Islet of Langerhans (tissue), 1 donor: ENCODE data around the gene CD300H.

Experiments
- FAIRE-seq: peaks from one replicate; lab custom pipeline; 2011; peaks lifted over from hg19 to GRCh38; lab: Jason Lieb, UNC

Gene CD300H

DNA sequence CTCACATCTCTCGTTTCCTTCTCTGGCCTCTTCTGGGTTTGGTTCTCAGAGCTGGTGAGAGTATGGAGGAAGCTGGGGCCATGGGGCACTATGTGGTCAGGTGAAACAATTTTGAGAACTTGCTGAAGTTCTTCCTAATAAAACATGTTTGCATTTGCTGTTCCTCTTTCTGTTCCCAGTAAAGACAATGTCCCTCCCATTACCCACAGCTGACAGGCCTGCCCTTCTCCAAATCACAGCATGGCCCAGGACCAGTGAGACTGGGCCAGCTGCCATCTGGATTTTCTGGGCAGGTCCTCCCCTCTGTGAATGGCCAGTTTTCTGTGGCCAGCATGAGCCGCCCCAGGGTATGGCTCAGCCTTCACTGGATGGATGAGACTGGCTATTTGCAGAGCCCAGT, at the start of gene CD300H:
Gene CD300H (minus strand): TSS at position 113 of the 400 bp plus-strand sequence.
- no peak for FAIRE-seq

DNA sequence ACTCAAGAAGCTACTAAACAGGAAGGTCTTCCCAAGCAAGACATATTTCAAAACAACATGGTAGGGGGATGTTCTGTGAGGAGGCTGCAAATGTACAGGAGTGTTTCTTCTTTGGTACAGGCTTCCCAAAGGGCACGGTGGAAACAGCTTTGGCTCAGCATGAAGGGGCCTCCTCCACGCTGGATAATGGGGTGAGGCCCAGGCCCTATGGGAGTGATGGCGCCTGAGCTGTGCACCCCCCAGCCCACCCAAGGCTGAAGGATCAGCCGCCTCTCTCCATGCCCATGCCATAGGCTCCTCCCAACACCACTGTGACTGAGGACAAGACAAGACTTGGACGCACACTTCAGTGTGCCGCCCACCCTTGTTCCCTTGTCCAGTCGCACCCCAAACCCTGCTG, 49.4 kb upstream of the CD300H start:
- FAIRE-seq = no peak

DNA sequence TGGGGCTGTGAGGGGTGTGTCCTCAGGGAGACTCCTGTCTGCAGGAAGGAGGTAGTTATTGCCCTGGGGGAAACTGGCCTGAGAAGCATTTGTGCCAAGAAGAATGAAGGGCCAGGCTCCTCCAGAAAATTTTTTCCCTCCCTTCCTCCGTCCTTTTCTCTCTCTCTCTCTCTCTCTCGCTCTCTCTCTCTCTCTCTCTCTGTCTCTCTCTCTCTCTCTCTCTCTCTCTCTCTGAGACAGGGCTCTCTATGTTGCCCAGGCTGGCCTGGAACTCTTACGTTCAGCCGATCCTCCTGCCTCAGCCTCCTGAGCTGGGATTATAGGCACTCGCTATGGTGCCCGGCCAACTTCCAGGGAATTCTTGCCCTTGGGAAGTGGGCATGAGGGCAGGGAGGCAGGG, 44.7 kb upstream of the CD300H start:
- no peak for FAIRE-seq

DNA sequence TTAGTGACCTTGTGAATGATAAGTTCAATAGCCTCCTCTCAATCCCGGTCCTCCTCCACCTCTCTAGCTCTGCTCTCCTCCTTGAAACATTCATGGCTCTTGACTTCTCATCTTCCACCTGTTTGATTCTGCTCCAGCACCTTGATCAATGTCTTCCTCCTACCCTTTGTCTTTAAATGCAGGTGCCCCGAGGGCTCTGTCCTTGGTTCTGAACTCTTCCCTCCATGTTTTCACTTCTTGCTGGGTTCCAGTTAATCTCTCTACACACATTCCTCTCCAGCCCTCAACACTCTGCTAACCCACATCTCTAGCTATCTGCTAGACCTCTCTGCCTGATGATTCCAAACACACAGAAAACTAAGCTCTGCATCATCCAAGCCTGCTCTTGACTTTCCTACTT, 42.8 kb upstream of the CD300H start:
- no peak for FAIRE-seq

DNA sequence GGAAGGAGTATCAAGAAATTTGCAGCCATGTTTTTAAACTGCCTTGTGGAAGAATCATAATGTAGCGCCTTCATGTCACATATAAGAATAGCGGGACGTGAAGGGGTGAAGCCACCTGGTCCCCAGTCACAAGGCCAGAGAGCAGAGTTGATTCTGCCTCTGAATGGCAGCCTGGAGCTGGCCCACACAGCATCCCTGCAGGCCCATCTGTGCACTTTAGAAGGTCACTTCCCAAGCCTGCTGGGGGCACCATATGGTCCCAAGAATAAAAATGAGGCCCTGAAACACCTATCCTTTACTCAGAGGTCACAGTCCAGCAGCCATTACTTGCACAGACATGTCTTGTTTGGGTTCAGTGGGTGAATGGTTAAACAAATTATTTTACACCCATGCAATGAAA, 41.2 kb upstream of the CD300H start:
- FAIRE-seq = no peak

DNA sequence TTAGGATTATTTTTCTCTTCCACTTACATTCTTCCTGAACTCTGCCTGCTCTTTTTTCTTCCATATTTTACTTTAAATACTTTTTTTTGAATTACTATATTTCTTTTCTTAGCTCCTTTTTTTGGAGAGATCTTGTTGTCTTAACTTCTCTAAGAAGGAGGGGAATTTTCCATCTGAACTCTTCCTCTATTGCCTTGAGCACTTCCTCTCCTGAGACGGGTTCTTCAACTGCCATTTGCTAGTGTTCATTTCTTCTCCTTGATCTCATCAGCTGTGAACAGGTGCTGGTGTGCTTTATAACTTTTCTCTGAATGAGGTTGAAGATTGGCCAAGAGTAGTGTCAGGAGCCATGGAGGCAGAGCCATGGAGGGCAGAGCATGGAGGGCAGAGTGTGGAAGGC, 39.9 kb upstream of the CD300H start:
- no peak for FAIRE-seq

DNA sequence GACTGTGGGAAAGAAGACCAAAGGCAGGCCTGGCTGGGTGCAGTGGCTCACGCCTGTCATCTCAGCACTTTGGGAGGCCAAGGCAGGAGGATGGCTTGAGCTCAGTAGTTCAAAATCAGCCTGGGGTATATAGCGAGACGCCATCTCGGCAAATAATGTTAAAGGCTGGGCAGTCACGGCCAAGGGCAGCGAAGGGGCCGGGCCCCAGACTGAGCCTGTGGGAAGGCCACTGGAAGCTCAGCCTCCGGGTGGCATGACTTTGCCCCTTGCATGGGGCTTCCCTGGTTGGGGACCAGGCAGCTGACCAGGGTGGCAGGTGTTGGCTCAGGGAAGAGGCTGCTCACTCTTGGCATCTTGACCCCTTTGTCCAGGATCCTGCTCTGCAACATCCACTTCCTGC, 38.7 kb upstream of the CD300H start:
- FAIRE-seq = no peak

DNA sequence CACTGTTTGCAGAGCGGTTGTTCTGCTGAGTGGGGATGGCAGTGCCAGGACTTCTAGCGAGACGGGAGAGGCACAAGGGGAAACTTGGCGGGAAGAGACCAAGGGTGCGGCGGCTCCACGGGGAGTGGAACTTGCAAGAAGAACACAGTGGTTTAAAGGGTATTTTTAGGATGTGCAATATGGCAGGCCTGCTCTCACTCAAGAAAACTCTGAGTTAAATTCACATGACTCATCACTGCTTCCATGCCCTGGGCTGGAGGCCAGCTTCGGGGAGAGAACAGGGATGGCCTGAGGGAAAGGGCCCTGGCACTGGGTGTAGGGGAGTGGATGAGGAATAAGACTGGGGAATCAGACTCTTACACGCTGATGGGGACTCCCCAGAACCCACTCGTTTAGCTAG, 38.1 kb upstream of the CD300H start:
- no peak for FAIRE-seq

DNA sequence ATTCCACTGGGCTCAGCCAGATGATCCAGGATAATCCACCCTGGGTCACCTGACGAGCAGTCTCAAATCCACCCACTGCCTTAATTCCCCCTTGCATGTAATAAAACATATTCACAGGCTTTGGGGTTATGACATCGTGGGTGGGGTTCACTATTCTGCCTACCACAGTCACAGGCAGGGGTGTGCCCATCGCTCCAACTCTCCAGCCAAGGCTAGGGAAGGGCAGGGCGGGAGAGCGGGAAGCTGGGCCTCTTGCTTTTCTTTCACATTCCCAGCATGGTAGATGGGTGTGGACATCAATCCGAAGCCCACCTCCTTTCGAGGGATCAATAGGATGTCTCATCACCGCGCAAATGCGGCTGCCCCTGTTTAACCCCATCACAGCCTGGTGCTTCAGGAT, 37.5 kb upstream of the CD300H start:
- no peak for FAIRE-seq

DNA sequence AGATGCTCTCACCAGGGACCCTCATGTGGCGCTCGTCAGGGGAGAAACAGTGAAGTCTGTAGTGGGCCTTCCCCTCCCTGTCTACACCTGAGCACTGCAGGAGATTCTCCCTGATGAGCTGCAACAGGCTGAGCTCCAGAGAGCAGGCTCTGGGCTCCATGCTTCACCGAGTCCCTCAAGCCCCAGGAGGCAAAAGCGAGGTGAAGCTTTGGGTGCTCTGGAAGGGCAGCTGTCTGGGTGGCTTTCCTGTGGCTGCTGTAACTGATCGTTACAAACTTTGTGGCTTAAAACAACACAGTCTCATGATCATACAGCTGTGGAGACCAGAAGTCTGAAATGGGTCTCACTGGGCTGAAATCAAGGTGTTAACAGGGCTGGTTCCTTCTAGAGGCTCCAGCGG, 36.9 kb upstream of the CD300H start:
- no peak for FAIRE-seq

DNA sequence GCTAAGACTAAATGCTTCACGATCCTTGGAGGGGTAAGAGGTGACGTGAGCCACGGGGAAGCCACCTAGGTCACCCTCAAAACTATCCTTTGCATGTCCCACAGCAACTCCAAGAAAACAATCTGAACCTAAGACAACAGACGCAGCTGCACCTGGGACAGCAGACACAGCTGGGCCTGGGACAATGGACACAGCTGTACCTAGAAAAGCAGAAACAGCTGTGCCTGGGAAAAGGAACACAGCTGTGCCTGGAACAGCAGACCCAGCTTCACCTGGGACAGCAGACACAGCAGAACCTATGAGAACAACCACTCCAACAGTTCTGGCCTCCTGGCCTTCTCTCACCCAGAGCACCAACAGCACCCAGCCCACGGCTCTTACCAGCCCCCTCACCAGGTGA, 36.4 kb upstream of the CD300H start:
- FAIRE-seq = no peak

DNA sequence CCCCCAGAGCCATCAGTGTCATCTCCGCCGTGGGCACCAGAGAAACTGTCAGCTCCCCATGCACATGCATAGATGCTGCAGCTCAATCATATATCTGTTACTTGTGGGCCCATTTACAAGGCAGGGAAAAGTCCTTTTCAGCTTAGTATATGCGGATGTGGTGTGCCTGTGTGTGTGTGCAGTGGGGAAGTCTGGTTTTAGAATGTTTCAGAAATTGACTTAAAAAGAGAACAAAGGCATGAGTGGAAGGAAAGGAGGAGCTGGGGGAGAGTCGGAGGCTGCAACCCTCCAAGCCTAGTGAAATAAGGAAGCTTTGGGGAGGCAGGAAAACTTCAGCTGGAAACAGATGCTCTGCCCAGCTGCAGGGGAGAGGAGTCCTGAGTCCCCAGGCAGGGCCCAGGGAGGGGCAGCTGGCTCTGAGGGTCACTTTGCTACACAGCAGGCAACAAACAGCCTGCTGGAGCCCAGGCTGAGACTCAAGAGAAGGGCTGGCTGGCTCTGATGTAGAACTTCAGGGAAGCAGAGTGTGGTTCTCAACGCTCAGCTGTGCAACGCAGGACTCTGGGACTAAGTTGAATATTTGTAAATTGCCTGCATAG, 35.8 kb upstream of the CD300H start:
- FAIRE-seq = no peak

DNA sequence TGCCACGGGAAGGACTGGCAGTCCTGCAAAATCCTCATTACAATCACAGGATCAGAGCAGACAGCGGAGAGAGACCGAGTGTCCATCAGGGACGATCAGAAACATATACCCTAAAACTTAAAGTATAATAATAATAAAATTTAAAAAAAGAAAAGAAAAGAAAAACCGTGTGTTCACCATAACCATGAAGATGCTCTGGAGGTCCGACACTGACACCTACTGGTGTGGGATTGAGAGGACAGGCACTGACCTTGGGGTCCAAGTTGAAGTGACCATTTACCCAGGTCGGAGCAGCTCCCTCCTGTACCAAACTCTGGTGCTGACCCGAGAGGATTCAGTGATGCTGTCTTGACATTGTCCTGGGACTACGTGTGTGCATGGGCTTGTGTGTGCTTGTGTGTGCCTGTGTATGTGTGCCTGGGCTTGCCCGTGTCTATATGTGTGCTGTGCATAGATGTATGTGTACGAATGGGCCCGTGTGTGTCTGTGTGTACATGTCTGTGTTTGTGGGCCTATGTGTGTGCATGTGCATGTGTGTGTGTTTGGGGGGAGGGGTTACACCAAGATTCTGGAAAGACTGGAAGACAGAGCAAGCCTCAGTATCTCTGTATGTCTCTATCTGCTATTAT, 34.7 kb upstream of the CD300H start:
- FAIRE-seq = no peak

DNA sequence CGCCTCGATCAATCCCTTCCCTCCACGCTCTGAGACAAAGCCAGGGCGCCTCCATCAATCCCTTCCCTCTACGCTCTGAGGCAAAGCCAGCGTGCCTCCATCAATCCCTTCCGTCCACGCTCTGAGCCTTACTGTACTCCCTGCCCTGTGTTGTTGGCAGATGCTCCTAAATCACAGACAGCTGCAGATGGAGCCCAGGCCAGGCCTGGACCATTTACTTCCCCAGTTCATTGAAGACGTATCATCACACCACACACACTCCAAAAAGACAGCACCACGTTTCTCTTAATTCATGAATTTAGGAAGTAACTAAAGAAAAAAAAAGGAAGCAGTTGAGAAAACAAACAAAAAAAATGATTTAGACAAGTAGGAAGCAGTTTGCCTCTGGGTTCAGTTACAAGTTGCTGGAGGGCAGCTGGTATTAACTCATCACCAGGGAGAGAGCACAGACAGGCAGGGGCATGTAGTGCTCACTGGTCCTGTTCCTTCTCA, 32.2 kb upstream of the CD300H start:
- no peak for FAIRE-seq

DNA sequence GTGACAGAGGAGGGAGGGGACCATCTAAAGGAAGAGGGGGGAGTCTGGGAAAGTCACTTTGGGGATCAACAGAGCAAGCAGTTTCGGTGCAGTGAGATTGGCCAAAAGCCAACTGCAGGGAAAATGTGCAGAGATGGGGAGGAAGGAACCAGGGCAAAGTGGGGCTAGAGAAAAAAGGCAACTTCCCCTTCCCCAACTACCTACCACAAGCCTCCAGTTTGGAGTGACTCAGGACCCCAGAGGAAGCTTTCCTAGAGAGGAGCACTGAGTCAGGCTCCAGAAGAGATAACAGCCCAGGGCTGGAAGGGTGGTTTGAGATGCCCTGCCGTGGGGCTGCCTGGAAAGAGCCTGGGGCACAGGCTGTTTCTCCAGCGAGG, 31.7 kb upstream of the CD300H start:
- FAIRE-seq = no peak

DNA sequence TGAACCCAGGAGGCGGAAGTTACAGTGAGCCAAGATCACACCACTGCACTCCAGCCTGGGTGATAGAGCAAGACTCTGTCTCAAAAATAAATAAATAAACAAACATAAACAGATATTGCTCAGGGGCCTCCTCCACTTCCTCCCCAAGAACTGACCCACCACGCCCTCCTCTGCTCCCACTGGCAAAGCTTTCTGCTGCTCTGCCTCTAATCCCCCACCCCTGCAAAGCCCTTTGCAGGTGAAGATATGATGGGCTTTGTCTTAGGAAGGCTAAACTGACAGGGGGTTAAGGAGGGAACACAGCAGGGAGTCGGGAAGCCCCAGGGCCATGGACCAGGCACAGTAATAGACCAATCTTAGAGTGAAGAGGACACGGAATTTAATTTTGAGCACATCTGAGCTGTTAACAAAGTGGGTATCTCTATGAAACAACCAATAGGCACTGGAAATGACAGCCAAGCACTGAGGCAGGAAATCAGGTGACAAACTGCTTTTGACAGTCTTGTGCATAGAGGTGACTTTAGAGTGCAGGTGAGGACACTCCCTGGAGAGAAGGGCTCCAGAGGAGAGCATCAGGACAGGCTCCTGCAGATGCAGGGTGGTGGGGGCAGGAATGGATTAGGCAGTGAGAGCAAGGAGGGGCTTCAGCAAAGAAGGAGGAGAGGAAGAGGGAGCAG, 31.2 kb upstream of the CD300H start:
- FAIRE-seq = no peak

DNA sequence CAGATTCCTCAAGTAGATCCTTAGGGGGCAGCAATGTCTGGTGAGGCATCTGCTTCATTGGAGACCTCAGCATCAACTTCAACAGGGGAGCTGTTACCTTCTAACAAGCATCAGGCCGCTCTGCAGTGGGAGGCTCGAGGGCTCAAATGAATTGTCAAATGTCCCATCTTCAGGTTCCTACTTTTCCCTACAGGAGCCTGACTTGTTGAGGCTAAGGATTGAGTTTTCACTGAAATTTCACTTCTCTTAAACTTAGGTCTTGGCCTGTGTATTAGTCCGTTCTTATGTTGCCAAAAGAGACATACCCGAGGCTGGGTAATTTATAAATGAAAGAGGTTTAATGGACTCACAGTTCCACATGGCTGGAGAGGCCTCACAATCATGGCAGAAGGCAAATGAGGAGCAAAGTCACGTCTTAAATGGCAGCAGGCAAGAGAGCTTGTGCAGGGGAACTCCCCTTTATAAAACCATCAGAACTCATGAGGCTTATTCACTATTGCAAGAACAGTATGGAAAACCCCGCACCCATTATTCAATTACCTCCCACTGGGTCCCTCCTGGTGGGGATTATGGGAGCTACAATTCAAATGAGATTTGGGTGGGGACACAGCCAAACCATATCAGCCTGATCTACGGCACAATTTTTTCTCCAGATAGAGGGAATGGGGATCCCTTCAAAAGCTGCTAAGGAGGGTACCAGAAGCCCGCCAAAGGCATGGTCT, 29.9 kb upstream of the CD300H start:
- FAIRE-seq = no peak

DNA sequence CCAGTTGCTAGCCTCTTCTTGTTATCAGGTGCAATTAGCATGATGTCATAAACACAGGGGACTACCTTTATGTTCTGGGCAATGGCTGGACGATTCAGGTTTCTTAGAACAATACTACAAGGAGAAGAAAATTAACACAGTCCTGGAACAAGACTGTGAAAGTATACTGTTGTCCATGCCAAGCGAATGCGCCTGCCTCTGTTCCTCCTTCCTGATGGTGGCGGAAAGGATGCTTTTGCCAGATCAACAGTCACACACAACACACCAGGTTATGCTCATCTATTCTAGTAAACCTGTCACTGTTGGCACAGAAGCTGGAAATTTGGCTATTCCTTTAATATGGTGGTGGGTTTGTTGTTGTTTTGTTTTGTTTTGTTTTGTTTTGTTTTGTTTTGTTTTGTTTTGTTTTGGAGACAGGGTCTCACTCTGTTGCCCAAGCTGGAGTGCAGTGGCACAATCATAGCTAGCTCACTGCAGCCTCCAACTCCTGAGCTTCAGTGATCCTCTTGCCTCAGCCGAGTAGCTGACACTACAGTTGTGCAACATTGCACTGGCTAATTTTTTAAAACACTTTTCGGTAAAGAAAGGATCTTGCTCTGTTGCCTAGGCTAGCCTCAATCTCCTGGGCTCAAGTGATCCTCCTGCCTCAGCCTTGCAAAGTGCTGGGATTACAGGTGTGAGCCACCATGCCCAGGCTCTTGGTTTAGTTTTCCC, 27.9 kb upstream of the CD300H start:
- no peak for FAIRE-seq

DNA sequence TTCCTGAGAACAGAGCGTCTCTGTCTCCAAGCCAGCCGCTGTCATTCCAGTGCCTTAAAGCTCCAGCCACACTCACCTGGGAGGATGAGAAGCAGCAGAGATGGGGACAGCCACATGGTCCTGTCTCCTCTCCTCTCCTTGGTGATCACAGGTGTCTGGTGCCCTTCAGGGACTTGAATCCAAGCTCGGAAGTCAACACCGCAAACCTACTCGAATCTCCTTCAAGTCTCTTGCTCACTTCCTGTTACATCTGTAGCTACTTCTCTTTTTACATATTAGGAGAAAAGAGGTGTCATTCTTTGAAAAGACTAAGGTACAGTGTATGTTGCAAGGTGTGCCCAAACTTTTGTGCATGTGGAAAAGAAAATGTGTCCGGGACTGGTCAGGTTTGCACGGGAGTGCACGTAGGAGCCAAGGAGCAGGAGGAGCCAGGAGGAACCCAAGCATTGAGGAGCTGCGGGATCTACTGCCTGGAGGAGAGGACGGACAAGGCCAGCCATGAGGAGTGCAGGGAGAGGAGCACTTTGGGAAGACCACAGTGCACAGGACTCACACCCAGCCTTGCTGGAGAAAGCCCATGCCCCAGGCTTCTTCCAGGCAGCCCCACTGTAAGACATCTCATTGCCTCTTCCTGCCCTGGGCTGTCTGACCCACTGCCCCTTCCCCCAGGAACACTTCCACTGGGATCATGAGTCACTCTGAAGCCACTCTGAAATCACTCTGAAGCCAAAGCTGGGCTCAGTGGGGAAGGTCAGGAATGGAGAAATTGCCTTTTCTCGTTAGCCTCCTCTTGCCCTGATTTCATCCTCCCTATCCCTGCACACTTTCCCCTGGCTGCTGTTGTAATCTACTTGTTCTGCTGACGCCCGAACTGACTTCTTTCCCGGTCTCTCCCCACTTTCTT, 25.0 kb upstream of the CD300H start, which contains the start of gene CD300LD:
Gene CD300LD (minus strand): TSS at position 197 of the 904 bp plus-strand sequence. CDS start 81 bp downstream, at position 116.
- no peak for FAIRE-seq

DNA sequence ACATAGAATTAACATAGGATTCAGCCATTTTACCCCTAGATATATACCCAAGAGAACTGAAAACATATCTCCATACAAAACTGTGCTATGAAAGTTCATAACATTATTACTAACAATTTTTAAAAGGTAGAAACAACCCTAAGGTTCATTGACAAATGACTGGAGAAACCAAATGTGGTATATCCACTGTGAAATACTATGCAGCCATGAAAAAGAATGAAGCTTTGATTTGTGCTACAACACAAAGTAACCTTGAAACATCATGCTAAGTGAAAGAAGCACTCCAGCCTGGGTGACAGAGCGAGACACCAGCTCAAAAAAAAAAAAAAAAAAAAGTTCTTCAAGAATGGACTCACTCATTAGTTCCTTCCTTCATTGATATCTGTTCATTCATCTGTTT, 24.2 kb upstream of the CD300H start:
- no peak for FAIRE-seq

DNA sequence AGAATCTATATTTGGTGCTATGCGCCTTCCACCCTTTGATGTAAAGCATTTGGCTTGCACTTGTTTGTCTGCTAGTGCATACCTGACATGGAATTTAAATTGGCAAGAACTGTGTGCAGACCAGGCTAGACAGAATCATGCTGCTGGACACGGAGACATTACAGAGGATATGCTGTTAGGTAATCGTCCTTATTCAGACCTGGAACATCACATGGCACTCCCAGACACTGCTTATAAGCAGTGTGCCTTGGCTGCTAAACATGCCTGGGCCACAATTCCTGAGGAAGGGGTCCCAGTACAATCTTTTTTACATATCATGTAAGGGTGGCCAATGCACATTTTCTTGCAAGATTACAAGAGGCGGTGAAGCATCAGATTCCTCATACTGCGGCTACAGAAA, 18.4 kb upstream of the CD300H start:
- no peak for FAIRE-seq
